ENCODE data around the gene TBC1D13.
"Not testable (repeated sequence)": the region's sequence is repeated elsewhere in the genome, so short reads cannot be mapped to it uniquely, and the experiment has no call there.

TBC1D13 gene

DNA sequence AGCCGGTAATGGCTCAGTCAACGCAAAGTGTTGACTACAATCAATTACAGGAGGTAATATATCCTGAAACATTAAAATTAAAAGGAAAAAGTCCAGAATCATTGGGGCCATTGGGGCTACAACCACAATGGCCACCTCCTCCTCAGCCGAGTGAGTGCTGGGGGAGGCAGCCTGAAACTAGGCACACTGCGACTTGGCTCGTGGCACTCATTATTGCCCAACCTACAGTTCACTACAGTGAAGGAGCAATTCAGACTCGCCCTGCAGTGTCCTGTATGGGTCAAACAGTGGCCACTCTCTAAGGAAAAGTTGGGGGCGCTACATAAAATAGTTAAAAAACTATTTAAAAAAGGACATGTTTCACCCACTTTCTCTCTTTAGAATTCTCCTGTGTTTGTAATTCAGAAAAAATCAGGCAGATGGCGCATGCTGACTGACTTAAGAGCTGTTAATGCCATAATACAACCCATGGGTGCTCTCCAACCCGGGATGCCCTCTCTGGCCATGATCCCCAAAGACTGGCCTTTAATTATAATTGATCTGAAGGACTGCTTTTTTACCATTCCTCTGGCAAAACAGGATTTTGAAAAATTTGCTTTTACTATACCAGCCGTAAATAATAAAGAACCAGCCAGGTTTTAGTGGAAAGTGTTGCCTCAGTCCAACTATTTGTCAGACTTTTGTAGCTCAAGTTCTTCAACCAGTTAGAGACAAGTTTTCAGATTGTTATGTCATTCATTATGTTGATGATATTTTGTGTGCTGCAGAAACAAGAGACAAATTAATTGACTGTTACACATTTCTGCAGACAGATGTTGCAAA is 64.9 kb downstream of the TBC1D13 start:
- DNase-seq = not testable (repeated sequence)

DNA sequence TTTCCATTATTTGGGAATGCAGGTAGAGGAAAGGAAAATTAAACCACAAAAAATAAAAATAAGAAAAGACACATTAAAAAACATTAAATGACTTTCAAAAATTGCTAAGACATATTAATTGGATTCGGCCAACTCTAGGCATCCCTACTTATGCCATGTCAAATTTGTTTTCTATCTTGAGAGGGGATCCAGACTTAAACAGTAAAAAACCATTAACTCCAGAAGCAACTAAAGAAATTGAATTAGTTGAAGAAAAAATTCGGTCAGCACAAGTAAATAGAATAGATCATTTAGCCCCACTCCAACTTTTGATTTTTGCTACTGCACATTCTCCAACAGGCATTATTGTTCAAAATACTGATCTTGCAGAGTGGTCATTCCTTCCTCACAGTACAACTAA is 65.6 kb downstream of the TBC1D13 start:
- not testable (repeated sequence) for DNase-seq

DNA sequence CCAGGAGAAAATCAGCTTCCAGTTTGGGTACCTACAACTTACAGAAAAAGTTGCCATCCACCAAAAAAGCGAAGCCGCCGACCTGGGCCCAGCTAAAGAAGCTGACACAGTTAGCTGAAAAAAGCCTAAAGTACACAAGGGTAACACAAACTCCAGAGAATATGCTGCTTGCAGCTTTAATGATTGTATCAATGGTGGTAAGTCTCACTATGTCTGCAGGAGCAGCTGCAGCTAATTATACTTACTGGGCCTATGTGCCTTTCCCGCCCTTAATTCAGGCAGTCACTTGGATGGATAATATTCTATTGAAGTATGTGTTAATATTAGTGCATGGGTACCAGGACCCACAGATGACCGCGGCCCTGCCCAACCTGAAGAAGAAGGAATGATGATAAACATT is 67.4 kb downstream of the TBC1D13 start:
- not testable (repeated sequence) for DNase-seq

DNA sequence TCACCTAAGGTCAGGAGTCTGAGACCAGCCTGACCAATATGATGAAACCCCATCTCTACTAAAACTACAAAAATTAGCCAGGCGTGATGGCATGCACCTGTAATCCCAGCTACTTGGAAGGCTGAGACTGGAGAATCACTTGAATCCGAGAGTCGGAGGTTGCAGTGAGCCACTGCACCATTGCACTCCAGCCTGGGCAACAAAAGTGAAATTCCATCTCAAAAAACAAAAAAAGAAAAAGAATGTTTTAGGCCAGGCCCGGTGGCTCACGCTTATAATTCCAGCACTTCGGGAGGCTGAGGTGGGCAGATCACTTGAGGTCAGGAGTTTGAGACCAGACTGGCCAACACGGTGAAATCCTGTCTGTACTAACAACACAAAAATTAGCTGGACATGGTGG is 71.4 kb downstream of the TBC1D13 start:
- DNase-seq = not testable (repeated sequence)
